Kidney tubule cell (primary cell): Measurements from ENCODE around the gene CDHR3.
A peak's percentile ranks its signal among the peaks of the same experiment; 100 is the strongest.
"Not testable (repeated sequence)": the region's sequence is repeated elsewhere in the genome, so short reads cannot be mapped to it uniquely, and the experiment has no call there.

Source experiments
- DNase-seq: peaks from one replicate; pipeline ENCODE4 v3.0.0-alpha.2; 2018; ENCODE audit warnings: low spot score

Gene CDHR3

GRCh38 chr7:105963038-105963667 is at the start of gene CDHR3:
CDHR3 (plus strand) TSS chr7:105963264; CDS start chr7:105963319, 55 bp downstream.
- DNase-seq: no peak

- no peak for DNase-seq
Measured at GRCh38 chr7:105913947-105914346, 49.1 kb upstream of the CDHR3 start.

GRCh38 chr7:105916603-105917002 is 46.5 kb upstream of the CDHR3 start:
- DNase-seq: no peak

GRCh38 chr7:105917659-105918058 is 45.4 kb upstream of the CDHR3 start:
- no peak for DNase-seq

- peak; percentile 81 for DNase-seq
Measured at GRCh38 chr7:105920766-105921165, 42.3 kb upstream of the CDHR3 start.

GRCh38 chr7:105924945-105925344 is 38.1 kb upstream of the CDHR3 start:
- DNase-seq: no peak

GRCh38 chr7:105926131-105926530 is 36.9 kb upstream of the CDHR3 start:
- no peak for DNase-seq

GRCh38 chr7:105931179-105931578 is 31.9 kb upstream of the CDHR3 start:
- DNase-seq: no peak

GRCh38 chr7:105932835-105933477 is 30.1 kb upstream of the CDHR3 start:
- no peak for DNase-seq

- peak; percentile 30 for DNase-seq
Measured at GRCh38 chr7:105934572-105935185, 28.4 kb upstream of the CDHR3 start.

- DNase-seq: no peak
Measured at GRCh38 chr7:105935250-105935649, 27.8 kb upstream of the CDHR3 start.

- DNase-seq: no peak
Measured at GRCh38 chr7:105937411-105937810, 25.7 kb upstream of the CDHR3 start.

GRCh38 chr7:105940109-105940508 is 23.0 kb upstream of the CDHR3 start:
- DNase-seq: no peak

- no peak for DNase-seq
Measured at GRCh38 chr7:105941596-105941995, 21.5 kb upstream of the CDHR3 start.

GRCh38 chr7:105943486-105943885 is 19.6 kb upstream of the CDHR3 start:
- no peak for DNase-seq

- DNase-seq: no peak
Measured at GRCh38 chr7:105945848-105946247, 17.2 kb upstream of the CDHR3 start.

- no peak for DNase-seq
Measured at GRCh38 chr7:105951597-105951996, 11.5 kb upstream of the CDHR3 start.

GRCh38 chr7:105952917-105953595 is 10.0 kb upstream of the CDHR3 start:
- DNase-seq: no peak

- no peak for DNase-seq
Measured at GRCh38 chr7:105954711-105955110, 8.4 kb upstream of the CDHR3 start.

GRCh38 chr7:105955651-105956466 is 7.2 kb upstream of the CDHR3 start:
- not testable (repeated sequence) for DNase-seq

- no peak for DNase-seq
Measured at GRCh38 chr7:105958012-105958411, 5.1 kb upstream of the CDHR3 start.

GRCh38 chr7:105962353-105962752 is 711 bp upstream of the CDHR3 start:
- no peak for DNase-seq
